HL-60 (cell line): Measurements from ENCODE around the gene NLK.

Experiments used
- DNase-seq, 2 experiments: peaks; one replicate each; pipeline ENCODE4 v3.0.0-alpha.2; 2010 to 2020; ENCODE audit warnings: low read depth in 1 of 2, low spot score in 1 of 2
- H3K27ac ChIP-seq: fragments of 250-450 bp; sonication (Bioruptor Pico); replicated peaks from 2 replicates; pipeline ENCODE4 v1.5.1; 2020; ENCODE audit warnings: mild to moderate bottlenecking, moderate library complexity
- H3K27me3 ChIP-seq: fragments of 250-450 bp; sonication (Bioruptor Pico); 2 replicates; pipeline ENCODE4 v1.5.1; 2021; ENCODE audit warnings: mild to moderate bottlenecking, moderate library complexity; ENCODE audit not compliant: insufficient read depth, poor library complexity, severe bottlenecking
- H3K4me3 ChIP-seq: replicated peaks from 2 replicates; pipeline ENCODE4 v1.5.1; 2011; ENCODE audit warnings: mild to moderate bottlenecking, control low read depth, low read length; ENCODE audit not compliant: insufficient read depth
- GABPA ChIP-seq: IDR thresholded peaks from 2 replicates; pipeline ENCODE4 v1.6.1; 2012; ENCODE audit warnings: low read depth
- POLR2AphosphoS5 ChIP-seq: IDR thresholded peaks from 2 replicates; pipeline ENCODE4 v1.6.1; 2012; ENCODE audit warnings: low read depth
- SPI1 ChIP-seq: IDR thresholded peaks from 2 replicates; pipeline ENCODE4 v1.6.1; 2012; ENCODE audit warnings: low read depth, mild to moderate bottlenecking, borderline replicate concordance
- TF ChIP-seq, protein P1 (sequence below): IDR thresholded peaks from 2 replicates; pipeline ENCODE4 v1.6.1; 2012; ENCODE audit warnings: low read depth; ENCODE audit not compliant: insufficient replicate concordance
- TF ChIP-seq, protein P2 (sequence below): IDR thresholded peaks from one replicate; pipeline ENCODE4 v1.5.1; 2011; ENCODE audit warnings: low read length, control low read depth, inconsistent platforms; ENCODE audit not compliant: insufficient read depth

NLK gene

DNA sequence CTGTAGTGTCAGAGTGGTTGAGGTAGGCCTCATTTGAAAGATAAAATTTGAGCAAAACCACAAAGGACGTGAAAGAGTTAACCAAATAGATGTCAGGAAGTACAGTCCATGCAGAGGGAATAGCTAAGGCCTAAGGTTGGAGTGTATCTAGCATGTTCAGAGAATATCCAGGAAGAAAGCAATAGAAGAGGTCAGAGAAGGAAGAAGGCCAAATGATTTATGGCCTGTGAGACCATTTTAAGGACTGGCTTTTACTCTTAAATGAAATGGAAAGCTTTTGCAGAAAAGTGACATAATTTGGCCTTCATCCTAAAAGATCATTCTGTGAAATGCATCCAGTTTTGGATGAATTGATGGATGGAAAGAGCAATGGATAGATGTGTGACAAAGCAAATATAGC lies 116.5 kb downstream of the NLK start:
- no peak overlapping the region for H3K4me3 ChIP-seq
- no peaks in the 10 kb centered on the region for H3K27me3 ChIP-seq
- no peak for DNase-seq
- no peak overlapping the region for H3K27ac ChIP-seq
- TF ChIP-seq, protein P1, sequence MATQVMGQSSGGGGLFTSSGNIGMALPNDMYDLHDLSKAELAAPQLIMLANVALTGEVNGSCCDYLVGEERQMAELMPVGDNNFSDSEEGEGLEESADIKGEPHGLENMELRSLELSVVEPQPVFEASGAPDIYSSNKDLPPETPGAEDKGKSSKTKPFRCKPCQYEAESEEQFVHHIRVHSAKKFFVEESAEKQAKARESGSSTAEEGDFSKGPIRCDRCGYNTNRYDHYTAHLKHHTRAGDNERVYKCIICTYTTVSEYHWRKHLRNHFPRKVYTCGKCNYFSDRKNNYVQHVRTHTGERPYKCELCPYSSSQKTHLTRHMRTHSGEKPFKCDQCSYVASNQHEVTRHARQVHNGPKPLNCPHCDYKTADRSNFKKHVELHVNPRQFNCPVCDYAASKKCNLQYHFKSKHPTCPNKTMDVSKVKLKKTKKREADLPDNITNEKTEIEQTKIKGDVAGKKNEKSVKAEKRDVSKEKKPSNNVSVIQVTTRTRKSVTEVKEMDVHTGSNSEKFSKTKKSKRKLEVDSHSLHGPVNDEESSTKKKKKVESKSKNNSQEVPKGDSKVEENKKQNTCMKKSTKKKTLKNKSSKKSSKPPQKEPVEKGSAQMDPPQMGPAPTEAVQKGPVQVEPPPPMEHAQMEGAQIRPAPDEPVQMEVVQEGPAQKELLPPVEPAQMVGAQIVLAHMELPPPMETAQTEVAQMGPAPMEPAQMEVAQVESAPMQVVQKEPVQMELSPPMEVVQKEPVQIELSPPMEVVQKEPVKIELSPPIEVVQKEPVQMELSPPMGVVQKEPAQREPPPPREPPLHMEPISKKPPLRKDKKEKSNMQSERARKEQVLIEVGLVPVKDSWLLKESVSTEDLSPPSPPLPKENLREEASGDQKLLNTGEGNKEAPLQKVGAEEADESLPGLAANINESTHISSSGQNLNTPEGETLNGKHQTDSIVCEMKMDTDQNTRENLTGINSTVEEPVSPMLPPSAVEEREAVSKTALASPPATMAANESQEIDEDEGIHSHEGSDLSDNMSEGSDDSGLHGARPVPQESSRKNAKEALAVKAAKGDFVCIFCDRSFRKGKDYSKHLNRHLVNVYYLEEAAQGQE, result no peak

DNA sequence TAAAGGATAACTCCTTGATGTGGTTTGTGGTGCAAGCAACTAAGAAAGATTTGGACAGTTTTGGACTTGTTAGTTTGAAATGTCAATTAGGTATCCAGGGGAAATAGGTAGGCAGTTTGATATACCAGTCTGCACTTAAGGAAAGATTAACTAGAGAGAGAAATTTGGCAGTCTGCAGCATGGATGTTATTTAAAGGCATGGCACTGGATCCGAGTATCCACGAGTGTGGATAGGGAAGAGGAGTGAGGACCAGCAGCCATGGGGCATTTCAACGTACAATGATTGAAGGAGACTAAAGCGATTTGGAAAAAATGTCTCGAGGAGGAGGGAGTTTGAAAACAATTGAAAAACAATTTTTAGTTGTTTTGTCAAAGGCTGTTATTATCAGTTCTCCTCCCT lies 117.4 kb downstream of the NLK start:
- Histone ChIP-seq H3K4me3 (no peak overlapping the region), H3K27ac (no peak overlapping the region), H3K27me3 (no peaks in the 10 kb centered on the region)
- TF ChIP-seq POLR2AphosphoS5, result no peak
- no peak for TF ChIP-seq GABPA
- no peak for DNase-seq

DNA sequence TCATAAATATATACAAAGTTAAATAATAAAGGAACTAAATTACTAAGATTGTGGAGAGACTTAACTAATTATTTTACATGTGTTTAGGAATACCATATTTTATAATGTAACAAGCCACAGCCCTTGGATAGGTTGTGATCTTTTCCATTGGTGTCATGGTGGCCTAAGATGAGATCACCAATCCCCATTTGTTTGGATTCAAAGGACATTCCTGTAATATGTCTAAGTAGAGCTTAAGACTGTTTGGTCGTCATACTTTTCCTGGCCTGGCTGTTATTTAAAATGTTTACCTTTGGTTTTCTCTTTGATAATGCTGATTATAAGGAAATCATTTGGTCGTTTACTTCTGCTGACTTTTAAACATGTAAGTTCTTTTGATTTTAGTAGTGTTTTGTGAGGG lies 118.1 kb downstream of the NLK start:
- Histone ChIP-seq H3K4me3 (no peak overlapping the region), H3K27ac (no peak overlapping the region), H3K27me3 (no peaks in the 10 kb centered on the region)
- DNase-seq, result no peak
- TF ChIP-seq, protein P2, sequence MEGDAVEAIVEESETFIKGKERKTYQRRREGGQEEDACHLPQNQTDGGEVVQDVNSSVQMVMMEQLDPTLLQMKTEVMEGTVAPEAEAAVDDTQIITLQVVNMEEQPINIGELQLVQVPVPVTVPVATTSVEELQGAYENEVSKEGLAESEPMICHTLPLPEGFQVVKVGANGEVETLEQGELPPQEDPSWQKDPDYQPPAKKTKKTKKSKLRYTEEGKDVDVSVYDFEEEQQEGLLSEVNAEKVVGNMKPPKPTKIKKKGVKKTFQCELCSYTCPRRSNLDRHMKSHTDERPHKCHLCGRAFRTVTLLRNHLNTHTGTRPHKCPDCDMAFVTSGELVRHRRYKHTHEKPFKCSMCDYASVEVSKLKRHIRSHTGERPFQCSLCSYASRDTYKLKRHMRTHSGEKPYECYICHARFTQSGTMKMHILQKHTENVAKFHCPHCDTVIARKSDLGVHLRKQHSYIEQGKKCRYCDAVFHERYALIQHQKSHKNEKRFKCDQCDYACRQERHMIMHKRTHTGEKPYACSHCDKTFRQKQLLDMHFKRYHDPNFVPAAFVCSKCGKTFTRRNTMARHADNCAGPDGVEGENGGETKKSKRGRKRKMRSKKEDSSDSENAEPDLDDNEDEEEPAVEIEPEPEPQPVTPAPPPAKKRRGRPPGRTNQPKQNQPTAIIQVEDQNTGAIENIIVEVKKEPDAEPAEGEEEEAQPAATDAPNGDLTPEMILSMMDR, result no peak
- TF ChIP-seq POLR2AphosphoS5, result no peak
- no peak for TF ChIP-seq GABPA
- TF ChIP-seq SPI1, result no peak

DNA sequence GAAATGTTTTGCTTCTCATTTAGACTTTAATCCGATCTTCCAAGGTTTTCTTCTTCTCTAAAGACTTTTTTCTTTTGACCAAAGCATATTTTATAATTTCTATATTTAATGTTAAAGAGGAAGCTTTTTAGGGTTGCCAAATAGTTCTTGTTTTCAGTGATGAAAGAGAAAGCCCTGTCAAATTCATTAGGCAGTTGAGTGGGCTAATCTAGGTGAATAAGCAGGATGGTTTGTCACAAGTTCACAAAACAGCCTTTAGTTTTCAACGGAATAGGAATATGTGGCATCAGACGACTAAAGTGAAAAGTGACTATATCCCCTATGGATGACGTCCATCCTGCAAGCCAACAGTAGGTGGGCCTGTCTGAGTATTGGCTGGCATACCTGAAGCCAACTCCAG lies 118.8 kb downstream of the NLK start:
- TF ChIP-seq, protein P2, result no peak
- no peak for TF ChIP-seq SPI1
- TF ChIP-seq, protein P1, result no peak
- no peak for TF ChIP-seq GABPA
- no peak for TF ChIP-seq POLR2AphosphoS5
- Histone ChIP-seq H3K27me3 (no peaks in the 10 kb centered on the region), H3K27ac (no peak overlapping the region), H3K4me3 (no peak overlapping the region)
- DNase-seq, result no peak

DNA sequence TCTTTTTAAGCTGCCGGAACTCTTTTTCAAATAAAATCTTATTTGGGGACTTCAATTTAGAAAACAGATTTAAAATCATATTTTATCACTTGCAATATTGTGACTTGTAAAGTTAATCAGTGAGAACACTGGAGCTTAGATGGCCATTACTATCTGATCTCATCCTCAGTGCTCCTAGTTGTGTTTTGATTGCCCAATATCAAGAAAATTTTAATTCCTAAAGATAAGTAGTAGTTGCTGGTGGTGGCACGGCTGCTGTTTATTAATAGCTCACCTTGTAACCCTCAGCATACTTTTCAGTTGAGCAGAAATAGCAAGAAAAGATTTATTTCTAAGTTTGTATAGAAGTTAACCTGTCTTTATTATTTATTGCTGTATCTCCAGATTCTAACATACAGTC lies 124.0 kb downstream of the NLK start:
- TF ChIP-seq, protein P1, result no peak
- no peak for TF ChIP-seq POLR2AphosphoS5
- TF ChIP-seq GABPA, result no peak
- TF ChIP-seq, protein P2, result no peak
- TF ChIP-seq SPI1, result no peak
- no peak for DNase-seq
- Histone ChIP-seq H3K27ac (no peak overlapping the region), H3K27me3 (no peaks in the 10 kb centered on the region), H3K4me3 (no peak overlapping the region)
